ENCODE data around the gene TMEM63A. TPM values are rescaled to one million over a fixed set of nuclear protein-coding genes. Genes with fewer than 3 reads are reported as not detected.

TMEM63A gene
- total RNA-seq, 4 donors from 2014 or later = 6.3 to 19.5 (median 10.6) TPM

GRCh38 chr1:225872075-225872430 is 10.1 kb downstream of the TMEM63A start:
- no peaks in the 10 kb centered on the region for H3K27me3 ChIP-seq
- ATAC-seq (no peak), DNase-seq (no peak)
- no peak overlapping the region for H3K4me3 ChIP-seq
- in situ Hi-C loops (cut with MboI; ENCODE audit: low sequenced_read_pairs in 4 of 4) (no loop called here), intact Hi-C loops (cut with DNase I; ENCODE audit: low total_unique reads) (no loop called here)
- no peak overlapping the region for H3K27ac ChIP-seq
- peaks cover 0 to 63% of the 10 kb centered on the region in 2 donors for H3K36me3 ChIP-seq
- TF ChIP-seq CTCF (IDR thresholded peaks at IDR 0.05 in 4 of 5, conservative IDR thresholded peaks at IDR 0.05 in 1 of 5) (no peak), POLR2A (IDR thresholded peaks at IDR 0.05) (no peak)
- peaks cover 4 to 10% of the 10 kb centered on the region in 2 donors for H3K4me1 ChIP-seq
- H3K9me3 ChIP-seq = no peaks in the 10 kb centered on the region

- intact Hi-C loops (cut with DNase I; ENCODE audit: low total_unique reads) (no loop called here), in situ Hi-C loops (cut with MboI; ENCODE audit: low sequenced_read_pairs in 4 of 4) (no loop called here)
- H3K4me1 ChIP-seq = peaks cover 0 to 5% of the 10 kb centered on the region in 2 donors
- peaks cover 0 to 66% of the 10 kb centered on the region in 2 donors for H3K36me3 ChIP-seq
- no peak overlapping the region for H3K4me3 ChIP-seq
- H3K27ac ChIP-seq = no peak overlapping the region
- H3K27me3 ChIP-seq = no peaks in the 10 kb centered on the region
- ATAC-seq = no peak
- DNase-seq = no peak
- no peak for TF ChIP-seq POLR2A (IDR thresholded peaks at IDR 0.05)
- TF ChIP-seq CTCF (IDR thresholded peaks at IDR 0.05 in 4 of 5, conservative IDR thresholded peaks at IDR 0.05 in 1 of 5) = no peak
- no peaks in the 10 kb centered on the region for H3K9me3 ChIP-seq
Observed at GRCh38 chr1:225871359-225872074, 10.7 kb downstream of the TMEM63A start.

GRCh38 chr1:225870911-225871310 is 11.3 kb downstream of the TMEM63A start:
- ATAC-seq (no peak), DNase-seq (no peak)
- Histone ChIP-seq H3K27me3 (no peaks in the 10 kb centered on the region), H3K4me1 (no peaks in the 10 kb centered on the region), H3K27ac (no peak overlapping the region), H3K4me3 (no peak overlapping the region), H3K9me3 (no peaks in the 10 kb centered on the region), H3K36me3 (peaks cover 0 to 72% of the 10 kb centered on the region in 2 donors)
- no peak for TF ChIP-seq POLR2A (IDR thresholded peaks at IDR 0.05)
- TF ChIP-seq CTCF (IDR thresholded peaks at IDR 0.05 in 4 of 5, conservative IDR thresholded peaks at IDR 0.05 in 1 of 5) = no peak
- in situ Hi-C loops (cut with MboI; ENCODE audit: low sequenced_read_pairs in 4 of 4) = no loop called here
- intact Hi-C loops (cut with DNase I; ENCODE audit: low total_unique reads) = no loop called here

- no peak for ATAC-seq
- H3K9me3 ChIP-seq = no peaks in the 10 kb centered on the region
- H3K4me1 ChIP-seq = no peaks in the 10 kb centered on the region
- no peak for TF ChIP-seq POLR2A (IDR thresholded peaks at IDR 0.05)
- no peak for TF ChIP-seq CTCF (IDR thresholded peaks at IDR 0.05 in 4 of 5, conservative IDR thresholded peaks at IDR 0.05 in 1 of 5)
- peaks cover 0 to 77% of the 10 kb centered on the region in 2 donors for H3K36me3 ChIP-seq
- intact Hi-C loops (cut with DNase I; ENCODE audit: low total_unique reads) (no loop called here), in situ Hi-C loops (cut with MboI; ENCODE audit: low sequenced_read_pairs in 4 of 4) (loop anchor here in 1 of 4 donors (10.0 kb wide), 1 partner anchor 106 kb away; no protein-coding TSS in a partner anchor)
- DNase-seq = no peak
- H3K4me3 ChIP-seq = no peak overlapping the region
- no peak overlapping the region for H3K27ac ChIP-seq
- H3K27me3 ChIP-seq = no peaks in the 10 kb centered on the region
Observed at GRCh38 chr1:225868631-225869330, 13.4 kb downstream of the TMEM63A start.
